Liver (tissue), 9 donors: ENCODE measurements around the gene BUD13. TPM values are rescaled to one million over a fixed set of nuclear protein-coding genes. Genes with fewer than 3 reads are reported as not detected.

Experiments used
- DNase-seq: peaks from one replicate; pipeline ENCODE4 v3.0.0-alpha.2; 2017; ENCODE audit warnings: low spot score
- H3K27ac ChIP-seq, 2 donors: one replicate each; pipeline ENCODE4 v1.7.0; 2013; ENCODE audit warnings: inconsistent platforms in 2 of 2, low read length in 2 of 2, control low read depth in 1 of 2, low read depth in 1 of 2, mild to moderate bottlenecking in 1 of 2
- H3K27me3 ChIP-seq, 4 donors: one replicate each; pipeline versions ENCODE4 v1.6.1 to v1.7.0; 2013; ENCODE audit warnings: low read length in 3 of 4, inconsistent platforms in 1 of 4, mild to moderate bottlenecking in 1 of 4, moderate library complexity in 1 of 4; ENCODE audit not compliant: control insufficient read depth in 4 of 4, insufficient read depth in 4 of 4
- H3K36me3 ChIP-seq, 4 donors: one replicate each; pipeline versions ENCODE4 v1.6.1 to v1.7.0; 2013; ENCODE audit warnings: low read length in 3 of 4, mild to moderate bottlenecking in 3 of 4, low read depth in 1 of 4, moderate library complexity in 1 of 4; ENCODE audit not compliant: control insufficient read depth in 4 of 4, insufficient read depth in 3 of 4
- H3K4me1 ChIP-seq, 4 donors: one replicate each; pipeline versions ENCODE4 v1.6.1 to v1.7.0; 2013; ENCODE audit warnings: low read length in 3 of 4, mild to moderate bottlenecking in 3 of 4, moderate library complexity in 1 of 4; ENCODE audit not compliant: control insufficient read depth in 4 of 4, insufficient read depth in 4 of 4
- H3K4me3 ChIP-seq, 3 donors: one replicate each; pipeline versions ENCODE4 v1.6.1 to v1.7.0; 2013; ENCODE audit warnings: low read length in 3 of 3, control low read depth in 1 of 3, low read depth in 1 of 3, mild to moderate bottlenecking in 1 of 3
- H3K9ac ChIP-seq, 2 donors: one replicate each; pipeline ENCODE4 v1.7.0; 2013; ENCODE audit warnings: low read length in 2 of 2, mild to moderate bottlenecking in 2 of 2, moderate library complexity in 2 of 2, control low read depth in 1 of 2, low read depth in 1 of 2
- H3K9me3 ChIP-seq, 4 donors: one replicate each; pipeline versions ENCODE4 v1.6.1 to v1.7.0; 2013; ENCODE audit warnings: low read length in 3 of 4; ENCODE audit not compliant: control insufficient read depth in 4 of 4
- FOXA1 ChIP-seq: IDR thresholded peaks from 2 replicates; pipeline ENCODE4 v1.6.1; 2016; ENCODE audit warnings: antibody characterized with exemption
- FOXA2 ChIP-seq: IDR thresholded peaks from 2 replicates; pipeline ENCODE4 v1.6.1; 2016; ENCODE audit warnings: antibody characterized with exemption
- GABPA ChIP-seq, 2 donors: IDR thresholded peaks in 1 of 2; conservative IDR thresholded peaks in 1 of 2; 2 replicates each; pipeline ENCODE4 v1.6.1; 2016; ENCODE audit warnings: antibody characterized with exemption in 2 of 2, mild to moderate bottlenecking in 1 of 2, moderate library complexity in 1 of 2
- HNF4G ChIP-seq: IDR thresholded peaks from 2 replicates; pipeline ENCODE4 v1.6.1; 2016; ENCODE audit warnings: antibody characterized with exemption
- JUND ChIP-seq, 2 donors: IDR thresholded peaks; 2 replicates each; pipeline ENCODE4 v1.6.1; 2016; ENCODE audit warnings: antibody characterized with exemption in 2 of 2
- NR2F2 ChIP-seq: IDR thresholded peaks from 2 replicates; pipeline ENCODE4 v1.6.1; 2016; ENCODE audit warnings: antibody characterized with exemption
- RAD21 ChIP-seq, 2 donors: IDR thresholded peaks; 2 replicates each; pipeline ENCODE4 v1.6.1; 2016; ENCODE audit warnings: antibody characterized with exemption in 2 of 2, mild to moderate bottlenecking in 2 of 2
- RXRA ChIP-seq, 2 donors: IDR thresholded peaks; 2 replicates each; pipeline ENCODE4 v1.6.1; 2017 to 2018; ENCODE audit warnings: antibody characterized with exemption in 2 of 2, mild to moderate bottlenecking in 1 of 2
- TAF1 ChIP-seq: conservative IDR thresholded peaks from 2 replicates; pipeline ENCODE4 v1.6.1; 2016; ENCODE audit warnings: antibody characterized with exemption, mild to moderate bottlenecking
- WGBS: extraction: QIAGEN DNeasy Blood & Tissue Kit; methylation state at CpG from one replicate; pipeline ENCODE4 v1.1.7; 2013; 5-methylcytosine and 5-hydroxymethylcytosine counted together
- polyA plus RNA-seq, 2 donors: library from polyadenylated mRNA; stranded (reverse) in 1 of 2; unstranded in 1 of 2; fragments of 200-250 nt in 1 of 2; fragments of >200 nt in 1 of 2; fragmentation: Nextera tagmentation in 1 of 2; extraction: Ambion mirVana in 1 of 2; gene quantifications; one replicate each; pipeline versions ENCODE4 v1.2.1 to v1.2.3, GENCODE V29; 2013 to 2015
- total RNA-seq, 2 donors: library from RNA; depleted of rRNA; stranded (reverse); fragments of >200 nt; gene quantifications; one replicate each; pipeline ENCODE4 v1.2.3, GENCODE V29; 2014
- TF ChIP-seq, protein P1 (sequence below): IDR thresholded peaks from 2 replicates; pipeline ENCODE4 v1.6.1; 2016; ENCODE audit warnings: antibody characterized with exemption, mild to moderate bottlenecking
- TF ChIP-seq, protein P2 (sequence below): IDR thresholded peaks from 2 replicates; pipeline ENCODE4 v1.6.1; 2016; ENCODE audit warnings: antibody characterized with exemption
- TF ChIP-seq, protein P3 (sequence below): IDR thresholded peaks from 2 replicates; pipeline ENCODE4 v1.6.1; 2016; ENCODE audit warnings: antibody characterized with exemption
- TF ChIP-seq, protein P4 (sequence below): fragments of 150-350 bp; IDR thresholded peaks from 2 replicates; pipeline ENCODE4 v1.5.1; 2017; ENCODE audit warnings: improper control_type of control experiment, low read depth, low read length; ENCODE audit not compliant: missing input control
- TF ChIP-seq, protein P5 (sequence below): IDR thresholded peaks from 2 replicates; pipeline ENCODE4 v1.6.1; 2016; ENCODE audit warnings: antibody characterized with exemption
- donor health status: healthy.
- donor health status: healthy.
- donor health status: healthy.
- donor health status: healthy.
- donor health status: healthy.

Gene BUD13
- total and polyA plus RNA-seq, 4 donors: 3.9 to 7.4 (median 5.1) TPM

DNA sequence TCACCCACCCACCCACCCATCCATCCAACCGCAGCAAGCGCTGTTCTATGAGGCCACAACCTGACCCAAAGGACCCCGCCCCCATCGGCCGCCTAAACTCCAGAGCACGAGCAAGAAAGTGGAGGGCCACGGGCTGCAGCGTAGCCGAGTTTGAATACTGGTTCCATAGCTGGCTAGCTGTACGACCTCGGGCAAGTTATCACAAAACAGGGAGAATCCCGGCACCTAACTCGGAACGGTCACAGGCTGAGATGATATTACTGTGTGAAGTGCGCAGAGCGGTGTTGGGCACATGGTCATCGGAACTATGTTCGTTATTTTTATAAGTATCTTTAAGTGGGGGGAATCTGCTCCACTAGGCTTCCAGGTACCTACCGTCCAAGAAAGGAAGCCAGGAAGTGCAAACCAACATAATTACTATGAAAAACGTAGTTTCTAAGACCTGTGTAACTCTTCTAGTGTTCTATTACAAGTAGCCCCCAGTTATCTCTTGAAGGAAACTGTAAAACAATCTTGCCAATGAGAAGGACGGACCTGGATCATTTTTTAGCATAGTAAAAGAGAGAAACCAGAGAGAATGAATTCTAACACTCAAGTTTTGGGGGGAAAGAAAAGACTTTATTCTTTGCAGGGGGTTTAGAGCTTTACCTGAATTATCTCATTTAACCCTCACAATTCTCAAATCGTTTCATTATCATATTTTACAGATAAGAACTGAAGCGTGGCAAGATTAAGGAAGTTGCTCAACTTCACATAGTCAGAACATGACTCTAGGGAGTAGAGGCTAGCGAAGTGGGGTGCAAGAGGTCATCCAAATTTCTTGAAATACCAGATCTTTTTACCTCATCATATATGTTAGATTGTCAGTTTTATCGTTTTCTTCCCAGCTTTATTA lies 663 bp upstream of the BUD13 start:
- no peaks in the 10 kb centered on the region for H3K27me3 ChIP-seq
- H3K4me1 ChIP-seq: peaks cover 11 to 32% (median 22%) of the 10 kb centered on the region in 4 donors
- DNase-seq: no peak
- no peaks in the 10 kb centered on the region for H3K9me3 ChIP-seq
- H3K9ac ChIP-seq: peak overlapping the region; percentile 68 to 94
- peak overlapping the region; percentile 95 for H3K27ac ChIP-seq
- peaks cover 3 to 20% (median 12%) of the 10 kb centered on the region in 4 donors for H3K36me3 ChIP-seq
- H3K4me3 ChIP-seq: peak overlapping the region; percentile 76 to 99 (median 79)
- TF ChIP-seq, protein P1, sequence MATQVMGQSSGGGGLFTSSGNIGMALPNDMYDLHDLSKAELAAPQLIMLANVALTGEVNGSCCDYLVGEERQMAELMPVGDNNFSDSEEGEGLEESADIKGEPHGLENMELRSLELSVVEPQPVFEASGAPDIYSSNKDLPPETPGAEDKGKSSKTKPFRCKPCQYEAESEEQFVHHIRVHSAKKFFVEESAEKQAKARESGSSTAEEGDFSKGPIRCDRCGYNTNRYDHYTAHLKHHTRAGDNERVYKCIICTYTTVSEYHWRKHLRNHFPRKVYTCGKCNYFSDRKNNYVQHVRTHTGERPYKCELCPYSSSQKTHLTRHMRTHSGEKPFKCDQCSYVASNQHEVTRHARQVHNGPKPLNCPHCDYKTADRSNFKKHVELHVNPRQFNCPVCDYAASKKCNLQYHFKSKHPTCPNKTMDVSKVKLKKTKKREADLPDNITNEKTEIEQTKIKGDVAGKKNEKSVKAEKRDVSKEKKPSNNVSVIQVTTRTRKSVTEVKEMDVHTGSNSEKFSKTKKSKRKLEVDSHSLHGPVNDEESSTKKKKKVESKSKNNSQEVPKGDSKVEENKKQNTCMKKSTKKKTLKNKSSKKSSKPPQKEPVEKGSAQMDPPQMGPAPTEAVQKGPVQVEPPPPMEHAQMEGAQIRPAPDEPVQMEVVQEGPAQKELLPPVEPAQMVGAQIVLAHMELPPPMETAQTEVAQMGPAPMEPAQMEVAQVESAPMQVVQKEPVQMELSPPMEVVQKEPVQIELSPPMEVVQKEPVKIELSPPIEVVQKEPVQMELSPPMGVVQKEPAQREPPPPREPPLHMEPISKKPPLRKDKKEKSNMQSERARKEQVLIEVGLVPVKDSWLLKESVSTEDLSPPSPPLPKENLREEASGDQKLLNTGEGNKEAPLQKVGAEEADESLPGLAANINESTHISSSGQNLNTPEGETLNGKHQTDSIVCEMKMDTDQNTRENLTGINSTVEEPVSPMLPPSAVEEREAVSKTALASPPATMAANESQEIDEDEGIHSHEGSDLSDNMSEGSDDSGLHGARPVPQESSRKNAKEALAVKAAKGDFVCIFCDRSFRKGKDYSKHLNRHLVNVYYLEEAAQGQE: no peak
- no peak for TF ChIP-seq FOXA1
- no peak for TF ChIP-seq GABPA (IDR thresholded peaks at IDR 0.05 in 1 of 2, conservative IDR thresholded peaks at IDR 0.05 in 1 of 2)
- TF ChIP-seq, protein P2, sequence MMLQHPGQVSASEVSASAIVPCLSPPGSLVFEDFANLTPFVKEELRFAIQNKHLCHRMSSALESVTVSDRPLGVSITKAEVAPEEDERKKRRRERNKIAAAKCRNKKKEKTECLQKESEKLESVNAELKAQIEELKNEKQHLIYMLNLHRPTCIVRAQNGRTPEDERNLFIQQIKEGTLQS: no peak
- TF ChIP-seq, protein P3, sequence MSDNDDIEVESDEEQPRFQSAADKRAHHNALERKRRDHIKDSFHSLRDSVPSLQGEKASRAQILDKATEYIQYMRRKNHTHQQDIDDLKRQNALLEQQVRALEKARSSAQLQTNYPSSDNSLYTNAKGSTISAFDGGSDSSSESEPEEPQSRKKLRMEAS: peak; percentile 20
- TF ChIP-seq RXRA (IDR thresholded peaks at IDR 0.05): peak in 1 of 2 donors; percentile 7
- TF ChIP-seq, protein P4, sequence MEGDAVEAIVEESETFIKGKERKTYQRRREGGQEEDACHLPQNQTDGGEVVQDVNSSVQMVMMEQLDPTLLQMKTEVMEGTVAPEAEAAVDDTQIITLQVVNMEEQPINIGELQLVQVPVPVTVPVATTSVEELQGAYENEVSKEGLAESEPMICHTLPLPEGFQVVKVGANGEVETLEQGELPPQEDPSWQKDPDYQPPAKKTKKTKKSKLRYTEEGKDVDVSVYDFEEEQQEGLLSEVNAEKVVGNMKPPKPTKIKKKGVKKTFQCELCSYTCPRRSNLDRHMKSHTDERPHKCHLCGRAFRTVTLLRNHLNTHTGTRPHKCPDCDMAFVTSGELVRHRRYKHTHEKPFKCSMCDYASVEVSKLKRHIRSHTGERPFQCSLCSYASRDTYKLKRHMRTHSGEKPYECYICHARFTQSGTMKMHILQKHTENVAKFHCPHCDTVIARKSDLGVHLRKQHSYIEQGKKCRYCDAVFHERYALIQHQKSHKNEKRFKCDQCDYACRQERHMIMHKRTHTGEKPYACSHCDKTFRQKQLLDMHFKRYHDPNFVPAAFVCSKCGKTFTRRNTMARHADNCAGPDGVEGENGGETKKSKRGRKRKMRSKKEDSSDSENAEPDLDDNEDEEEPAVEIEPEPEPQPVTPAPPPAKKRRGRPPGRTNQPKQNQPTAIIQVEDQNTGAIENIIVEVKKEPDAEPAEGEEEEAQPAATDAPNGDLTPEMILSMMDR: no peak
- TF ChIP-seq RAD21 (IDR thresholded peaks at IDR 0.05): no peak
- TF ChIP-seq NR2F2: no peak
- no peak for TF ChIP-seq TAF1
- TF ChIP-seq HNF4G: no peak
- no peak for TF ChIP-seq FOXA2
- no peak for TF ChIP-seq JUND (IDR thresholded peaks at IDR 0.05)
- TF ChIP-seq, protein P5, sequence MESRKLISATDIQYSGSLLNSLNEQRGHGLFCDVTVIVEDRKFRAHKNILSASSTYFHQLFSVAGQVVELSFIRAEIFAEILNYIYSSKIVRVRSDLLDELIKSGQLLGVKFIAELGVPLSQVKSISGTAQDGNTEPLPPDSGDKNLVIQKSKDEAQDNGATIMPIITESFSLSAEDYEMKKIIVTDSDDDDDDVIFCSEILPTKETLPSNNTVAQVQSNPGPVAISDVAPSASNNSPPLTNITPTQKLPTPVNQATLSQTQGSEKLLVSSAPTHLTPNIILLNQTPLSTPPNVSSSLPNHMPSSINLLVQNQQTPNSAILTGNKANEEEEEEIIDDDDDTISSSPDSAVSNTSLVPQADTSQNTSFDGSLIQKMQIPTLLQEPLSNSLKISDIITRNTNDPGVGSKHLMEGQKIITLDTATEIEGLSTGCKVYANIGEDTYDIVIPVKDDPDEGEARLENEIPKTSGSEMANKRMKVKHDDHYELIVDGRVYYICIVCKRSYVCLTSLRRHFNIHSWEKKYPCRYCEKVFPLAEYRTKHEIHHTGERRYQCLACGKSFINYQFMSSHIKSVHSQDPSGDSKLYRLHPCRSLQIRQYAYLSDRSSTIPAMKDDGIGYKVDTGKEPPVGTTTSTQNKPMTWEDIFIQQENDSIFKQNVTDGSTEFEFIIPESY: no peak
- WGBS: 4% methylated on average over 25 of the region's 25 CpGs
